Smooth muscle cell (in vitro differentiated cells): ENCODE results near the gene PIK3R5. TPM values are rescaled to one million over a fixed set of nuclear protein-coding genes. Genes with fewer than 3 reads are reported as not detected.
"Not testable (repeated sequence)": the region's sequence is repeated elsewhere in the genome, so short reads cannot be mapped to it uniquely, and the experiment has no call there.

ENCODE experiments used
- DNase-seq: peaks from one replicate; lab custom pipeline; 2025; ENCODE audit not compliant: unreplicated experiment; lab: John Stamatoyannopoulos, UW
- H2AFZ ChIP-seq: fragments of 200-600 bp; sonication (generic); 2 replicates; pipeline ENCODE4 v1.6.0; 2016; ENCODE audit warnings: antibody characterized with exemption, low read depth, mild to moderate bottlenecking
- H3F3A ChIP-seq: fragments of 200-600 bp; sonication (generic); 2 replicates; pipeline ENCODE4 v1.6.0; 2017; ENCODE audit warnings: antibody characterized with exemption, low read depth
- H3K27ac ChIP-seq: fragments of 200-600 bp; sonication (generic); 2 replicates; pipeline ENCODE4 v1.5.1; 2016; ENCODE audit warnings: low read depth, mild to moderate bottlenecking
- H3K27me3 ChIP-seq: fragments of 200-600 bp; sonication (generic); 2 replicates; pipeline ENCODE4 v1.6.1; 2016; ENCODE audit warnings: low read depth, mild to moderate bottlenecking
- H3K36me3 ChIP-seq: fragments of 200-600 bp; sonication (generic); 2 replicates; pipeline ENCODE4 v1.5.1; 2016; ENCODE audit warnings: low read depth
- H3K4me1 ChIP-seq: fragments of 200-600 bp; sonication (generic); 2 replicates; pipeline ENCODE4 v1.5.1; 2016; ENCODE audit warnings: low read depth
- H3K4me2 ChIP-seq: fragments of 200-600 bp; sonication (generic); 2 replicates; pipeline ENCODE4 v1.6.0; 2016; ENCODE audit warnings: mild to moderate bottlenecking
- H3K4me3 ChIP-seq: fragments of 200-600 bp; sonication (generic); 2 replicates; pipeline ENCODE4 v1.5.1; 2016; ENCODE audit warnings: mild to moderate bottlenecking
- H3K79me2 ChIP-seq: fragments of 200-600 bp; sonication (generic); 2 replicates; pipeline ENCODE4 v1.6.0; 2016; ENCODE audit warnings: low read depth, mild to moderate bottlenecking
- H3K9ac ChIP-seq: fragments of 200-600 bp; sonication (generic); 2 replicates; pipeline ENCODE4 v1.6.0; 2016; ENCODE audit warnings: low read depth
- H3K9me3 ChIP-seq: fragments of 200-600 bp; sonication (generic); replicated peaks from 2 replicates; pipeline ENCODE4 v1.5.1; 2016; ENCODE audit warnings: low read depth
- H4K20me1 ChIP-seq: fragments of 200-600 bp; sonication (generic); 2 replicates; pipeline ENCODE4 v1.6.0; 2016; ENCODE audit warnings: low read depth
- WGBS: methylation state at CpG from one replicate; pipeline ENCODE4 v1.1.7; 2016; ENCODE audit warnings: low lambda C conversion rate; 5-methylcytosine and 5-hydroxymethylcytosine counted together
- polyA plus RNA-seq: library from polyadenylated mRNA; unstranded; fragments of >200 nt; fragmentation: Nextera tagmentation; extraction: Ambion mirVana; gene quantifications from 2 replicates; pipeline ENCODE4 v1.2.1, GENCODE V29; 2016
- total RNA-seq: library from RNA; depleted of rRNA; stranded (reverse); fragments of >200 nt; gene quantifications from 2 replicates; pipeline ENCODE4 v1.2.3, GENCODE V29; 2014
- TF ChIP-seq, protein P1 (sequence below): fragments of 200-600 bp; sonication (generic); IDR thresholded peaks from 2 replicates; pipeline ENCODE4 v1.5.1; 2017; ENCODE audit warnings: borderline replicate concordance, mild to moderate bottlenecking, antibody characterized with exemption; ENCODE audit not compliant: insufficient read depth, poor library complexity, severe bottlenecking

PIK3R5 gene
- total and polyA plus RNA-seq, 2 experiments from 2014 or later, result not detected

DNA sequence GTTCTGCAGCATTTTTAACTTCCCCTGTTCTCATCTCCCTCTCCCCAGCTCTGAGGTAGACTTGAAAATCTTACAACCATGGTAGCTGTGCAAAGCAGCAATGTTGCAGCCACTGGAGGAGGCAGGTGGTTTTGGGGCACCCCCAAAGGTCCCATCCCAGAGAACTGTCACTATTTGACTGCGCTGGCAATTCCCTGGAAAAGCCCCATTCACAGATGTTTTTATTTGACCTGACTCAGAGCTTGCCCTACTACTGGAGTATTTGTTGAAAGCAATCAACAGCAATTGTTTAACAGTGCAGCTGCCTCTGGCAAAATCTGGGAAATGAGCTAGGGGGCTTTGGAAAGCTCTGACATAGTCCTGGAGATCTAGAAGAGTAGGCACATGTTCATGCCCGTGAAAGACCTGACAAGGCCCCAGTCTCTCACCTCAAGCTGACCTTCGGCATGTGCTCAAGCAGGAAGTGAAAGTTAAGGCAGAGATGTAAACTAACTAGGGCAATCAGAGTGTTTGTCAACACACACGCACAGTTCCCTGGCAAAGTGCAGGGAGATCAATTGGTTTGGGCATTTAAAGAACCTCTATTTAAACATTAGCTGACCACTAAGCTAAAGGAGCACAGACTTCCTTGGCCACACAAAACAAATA lies 19.7 kb upstream of the PIK3R5 start:
- H3K4me2 ChIP-seq, result no peak overlapping the region
- H2AFZ ChIP-seq, result no peak overlapping the region
- TF ChIP-seq, protein P1, sequence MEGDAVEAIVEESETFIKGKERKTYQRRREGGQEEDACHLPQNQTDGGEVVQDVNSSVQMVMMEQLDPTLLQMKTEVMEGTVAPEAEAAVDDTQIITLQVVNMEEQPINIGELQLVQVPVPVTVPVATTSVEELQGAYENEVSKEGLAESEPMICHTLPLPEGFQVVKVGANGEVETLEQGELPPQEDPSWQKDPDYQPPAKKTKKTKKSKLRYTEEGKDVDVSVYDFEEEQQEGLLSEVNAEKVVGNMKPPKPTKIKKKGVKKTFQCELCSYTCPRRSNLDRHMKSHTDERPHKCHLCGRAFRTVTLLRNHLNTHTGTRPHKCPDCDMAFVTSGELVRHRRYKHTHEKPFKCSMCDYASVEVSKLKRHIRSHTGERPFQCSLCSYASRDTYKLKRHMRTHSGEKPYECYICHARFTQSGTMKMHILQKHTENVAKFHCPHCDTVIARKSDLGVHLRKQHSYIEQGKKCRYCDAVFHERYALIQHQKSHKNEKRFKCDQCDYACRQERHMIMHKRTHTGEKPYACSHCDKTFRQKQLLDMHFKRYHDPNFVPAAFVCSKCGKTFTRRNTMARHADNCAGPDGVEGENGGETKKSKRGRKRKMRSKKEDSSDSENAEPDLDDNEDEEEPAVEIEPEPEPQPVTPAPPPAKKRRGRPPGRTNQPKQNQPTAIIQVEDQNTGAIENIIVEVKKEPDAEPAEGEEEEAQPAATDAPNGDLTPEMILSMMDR, result no peak
- H3K4me3 ChIP-seq, result no peak overlapping the region
- no peaks in the 10 kb centered on the region for H3K4me1 ChIP-seq
- H3K36me3 ChIP-seq, result no peaks in the 10 kb centered on the region
- H3K9ac ChIP-seq, result no peak overlapping the region
- H4K20me1 ChIP-seq, result no peaks in the 10 kb centered on the region
- no peaks in the 10 kb centered on the region for H3F3A ChIP-seq
- WGBS, result 83% methylated on average over 4 of the region's 4 CpGs
- H3K9me3 ChIP-seq, result no peaks in the 10 kb centered on the region
- DNase-seq, result no peak
- no peak overlapping the region for H3K27ac ChIP-seq
- H3K79me2 ChIP-seq, result no peaks in the 10 kb centered on the region
- no peaks in the 10 kb centered on the region for H3K27me3 ChIP-seq

DNA sequence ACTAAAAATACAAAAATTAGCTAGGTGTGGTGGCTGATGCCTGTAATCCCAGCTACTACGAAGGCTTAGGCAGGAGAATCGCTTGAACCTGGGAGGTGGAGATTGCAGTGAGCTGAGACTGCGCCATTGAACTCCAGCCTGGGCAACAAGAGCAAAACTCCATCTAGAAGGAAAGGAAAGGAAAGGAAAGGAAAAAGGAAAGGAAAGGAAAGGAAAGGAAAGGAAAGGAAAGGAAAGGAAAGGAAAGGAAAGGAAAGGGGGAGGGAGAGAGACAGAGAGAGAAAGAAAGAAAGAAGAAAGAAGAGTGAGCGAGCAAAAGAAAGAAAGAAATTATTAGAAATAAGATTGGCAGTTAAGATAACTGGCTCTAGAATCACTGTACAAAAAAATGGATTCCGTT lies 18.7 kb upstream of the PIK3R5 start:
- H3K4me1 ChIP-seq, H3K4me3 ChIP-seq, H3K9me3 ChIP-seq, H3F3A ChIP-seq, H3K27ac ChIP-seq, H4K20me1 ChIP-seq, H2AFZ ChIP-seq, H3K9ac ChIP-seq, H3K4me2 ChIP-seq, H3K27me3 ChIP-seq, H3K36me3 ChIP-seq, H3K79me2 ChIP-seq, DNase-seq: not testable (repeated sequence)
- WGBS, result 87% methylated on average over 5 of the region's 5 CpGs

DNA sequence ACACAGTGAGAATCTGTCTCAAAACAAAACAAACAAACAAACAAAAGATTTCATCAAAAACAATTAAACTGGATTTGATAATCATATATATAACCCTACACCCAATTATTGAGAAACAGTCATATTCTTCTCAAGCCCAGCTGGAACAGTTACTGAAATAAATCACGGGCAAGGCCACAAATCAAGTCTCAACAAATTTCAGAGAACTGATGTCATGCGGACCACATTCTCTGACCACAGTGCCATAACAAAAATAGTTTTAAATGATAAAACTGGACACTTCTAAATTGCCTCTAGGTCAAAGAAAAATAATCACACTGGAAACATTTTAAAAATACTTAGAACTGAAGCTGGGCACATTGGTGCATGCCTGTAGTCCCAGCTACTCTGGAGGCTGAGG lies 15.9 kb upstream of the PIK3R5 start:
- H3K36me3 ChIP-seq, result no peaks in the 10 kb centered on the region
- TF ChIP-seq, protein P1, result no peak
- H4K20me1 ChIP-seq, result no peaks in the 10 kb centered on the region
- DNase-seq, result no peak
- no peaks in the 10 kb centered on the region for H3K4me1 ChIP-seq
- no peaks in the 10 kb centered on the region for H3K9me3 ChIP-seq
- no peaks in the 10 kb centered on the region for H3F3A ChIP-seq
- H3K4me2 ChIP-seq, result no peak overlapping the region
- H2AFZ ChIP-seq, result no peak overlapping the region
- H3K9ac ChIP-seq, result no peak overlapping the region
- no peak overlapping the region for H3K27ac ChIP-seq
- WGBS, result 84% methylated on average over 2 of the region's 2 CpGs
- H3K27me3 ChIP-seq, result peaks cover under 1% of the 10 kb centered on the region
- no peak overlapping the region for H3K4me3 ChIP-seq
- no peaks in the 10 kb centered on the region for H3K79me2 ChIP-seq

DNA sequence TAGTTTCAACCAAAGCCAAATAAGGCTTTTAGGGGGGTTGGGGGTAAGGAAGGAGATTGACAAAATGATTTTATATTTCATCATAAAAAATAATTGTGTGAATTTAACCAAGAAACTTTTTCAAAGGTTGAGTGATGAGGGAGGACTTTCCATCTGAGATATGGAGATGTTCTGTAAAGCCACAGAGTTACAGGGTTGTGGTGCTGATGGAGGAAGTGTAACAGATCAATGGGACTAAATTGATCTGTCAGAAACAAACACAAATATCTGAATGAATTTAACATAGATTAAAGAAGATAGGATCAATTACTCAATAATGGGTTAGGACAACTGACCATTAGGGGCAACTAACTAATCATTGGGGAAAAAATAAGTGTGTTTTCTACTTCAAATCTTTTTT lies 14.2 kb upstream of the PIK3R5 start:
- Histone ChIP-seq H3K27me3 (peaks cover 5% of the 10 kb centered on the region), H3K9me3 (no peaks in the 10 kb centered on the region), H3K4me2 (no peak overlapping the region), H2AFZ (no peak overlapping the region), H3K4me3 (no peak overlapping the region), H3K79me2 (no peaks in the 10 kb centered on the region), H3K4me1 (no peaks in the 10 kb centered on the region), H3K36me3 (no peaks in the 10 kb centered on the region), H3K27ac (no peak overlapping the region), H4K20me1 (no peaks in the 10 kb centered on the region), H3K9ac (no peak overlapping the region), H3F3A (no peaks in the 10 kb centered on the region)
- TF ChIP-seq, protein P1, result no peak
- no peak for DNase-seq
